ENCODE measurements around the gene TSHZ2.

TSHZ2 gene

DNA sequence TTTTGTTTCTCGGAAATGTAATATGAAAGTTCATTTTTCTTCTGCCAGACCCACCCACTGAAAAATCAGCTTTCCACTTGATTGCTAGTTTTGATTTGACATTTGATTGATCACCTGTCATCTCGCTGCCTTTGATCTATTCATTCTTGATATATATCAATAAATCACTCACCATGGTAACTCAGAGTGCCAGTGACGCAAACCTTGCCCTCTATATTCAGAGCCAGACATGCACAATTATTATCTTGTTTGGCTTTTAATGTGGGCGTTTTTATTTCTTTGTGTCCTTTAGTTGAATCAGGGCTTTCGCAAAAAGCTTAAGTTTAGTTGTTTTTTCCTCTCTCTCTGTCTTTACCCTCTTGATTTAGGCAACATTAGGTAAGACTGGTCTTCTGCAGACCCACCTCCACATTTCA is 2.0 kb downstream of the TSHZ2 start:
- H3K9me3 Mint-ChIP-seq, result no peaks in the 10 kb centered on the region
- peaks cover 37% of the 10 kb centered on the region for H3K27me3 Mint-ChIP-seq
- no peak overlapping the region for H3K4me3 Mint-ChIP-seq
- no peaks in the 10 kb centered on the region for H3K36me3 Mint-ChIP-seq (ENCODE audit: low read depth)
- H3K4me1 Mint-ChIP-seq (ENCODE audit: low read depth), result no peaks in the 10 kb centered on the region
- intact Hi-C loops (cut with micrococcal nuclease), result no loop called here
- no peak overlapping the region for H3K27ac Mint-ChIP-seq

DNA sequence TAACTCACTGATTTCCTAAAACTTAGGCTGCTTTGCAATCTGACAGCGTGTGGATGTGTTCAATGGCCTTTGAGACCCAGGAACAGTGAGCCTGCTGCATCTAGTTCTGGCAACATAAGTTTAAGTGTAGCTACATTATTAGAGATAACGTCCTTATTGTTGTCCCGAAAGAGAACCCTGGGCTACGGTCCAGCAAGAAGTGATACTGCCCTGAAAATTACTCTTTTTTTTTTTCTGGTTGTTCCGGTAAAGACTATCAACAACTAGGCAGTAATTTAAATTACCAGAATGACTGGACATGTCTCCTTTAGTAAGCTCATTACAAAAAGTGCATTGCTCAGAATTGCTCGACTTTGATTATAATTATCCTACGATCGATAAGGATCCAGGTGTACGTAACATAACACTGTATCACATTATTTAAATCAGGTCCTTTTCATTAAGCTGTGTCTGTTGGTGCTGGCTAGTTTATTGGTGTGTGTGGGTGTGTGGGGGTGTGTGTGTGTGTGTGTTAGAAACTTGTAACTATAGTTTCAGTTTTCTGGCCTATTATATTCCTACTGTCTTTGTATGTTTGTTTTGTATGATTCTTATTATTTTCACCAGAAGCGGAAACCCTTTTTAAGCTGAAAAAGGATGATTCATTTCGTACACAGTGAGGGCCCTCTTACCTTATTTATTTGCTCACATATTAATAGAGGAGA is 3.0 kb downstream of the TSHZ2 start:
- intact Hi-C loops (cut with micrococcal nuclease), result no loop called here
- Mint-ChIP-seq H3K27ac (no peak overlapping the region), H3K27me3 (peaks cover 34% of the 10 kb centered on the region)

DNA sequence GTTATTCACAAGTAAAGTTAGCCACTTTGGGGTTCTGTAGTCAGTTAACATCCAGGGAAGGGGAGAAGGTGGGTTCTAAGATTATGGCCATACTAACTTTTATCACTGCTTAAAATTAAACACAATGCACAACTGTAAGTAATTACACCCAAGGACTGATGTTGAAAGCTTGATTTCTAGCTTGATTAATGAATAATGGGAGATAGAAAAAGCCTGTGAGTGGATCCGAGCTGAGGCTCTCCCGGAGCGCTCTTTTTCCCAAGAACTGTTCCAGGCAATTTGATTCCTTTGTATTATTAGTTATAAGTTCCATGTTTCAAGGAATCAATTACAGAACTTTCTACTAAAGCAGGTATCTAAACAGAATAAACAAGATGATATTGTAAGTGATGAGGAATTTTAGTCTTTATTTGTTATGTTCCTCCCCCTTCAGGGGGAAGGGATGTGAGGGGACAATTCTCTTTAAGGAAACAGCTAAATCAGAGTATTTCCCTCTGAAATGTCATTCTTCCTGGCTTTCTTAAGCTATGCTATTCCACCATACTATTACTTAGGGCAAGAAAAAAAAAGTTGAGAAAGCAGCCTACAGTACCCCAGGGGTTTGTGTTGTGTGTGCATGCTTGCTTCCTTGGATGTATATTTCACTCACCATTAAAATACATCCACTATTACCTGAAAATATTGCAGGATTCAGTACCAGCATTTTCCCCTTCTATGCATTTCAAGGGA is 3.8 kb downstream of the TSHZ2 start:
- intact Hi-C loops (cut with micrococcal nuclease), result no loop called here
- H3K27ac Mint-ChIP-seq, result no peak overlapping the region
- H3K27me3 Mint-ChIP-seq, result peaks cover 34% of the 10 kb centered on the region
- H3K4me1 Mint-ChIP-seq (ENCODE audit: low read depth), result no peaks in the 10 kb centered on the region
- no peak overlapping the region for H3K4me3 Mint-ChIP-seq
- H3K9me3 Mint-ChIP-seq, result no peaks in the 10 kb centered on the region
- no peaks in the 10 kb centered on the region for H3K36me3 Mint-ChIP-seq (ENCODE audit: low read depth)

More for the DNA sequence above, 3.0 kb downstream of the TSHZ2 start:
- no peaks in the 10 kb centered on the region for H3K4me1 Mint-ChIP-seq (ENCODE audit: low read depth)
- no peaks in the 10 kb centered on the region for H3K9me3 Mint-ChIP-seq
- H3K4me3 Mint-ChIP-seq, result no peak overlapping the region
- H3K36me3 Mint-ChIP-seq (ENCODE audit: low read depth), result no peaks in the 10 kb centered on the region

DNA sequence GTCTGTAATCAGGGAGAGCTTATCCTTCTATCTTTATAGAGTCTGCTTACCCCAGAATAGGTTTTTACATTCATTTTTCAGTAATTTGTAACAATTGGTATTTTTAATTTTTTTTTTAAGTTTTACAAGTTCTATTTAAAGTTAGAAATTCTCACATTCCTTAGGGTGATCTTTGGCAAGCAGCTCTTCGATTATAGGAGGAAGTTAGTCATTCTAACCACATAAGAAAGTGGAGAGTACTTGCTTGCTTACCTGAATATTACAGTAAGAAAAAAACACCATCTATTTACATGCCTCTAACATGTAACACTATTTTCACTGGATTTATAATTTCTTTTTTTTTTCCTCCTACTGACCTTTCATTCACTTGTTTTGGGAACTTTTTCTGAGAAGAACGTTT is 6.7 kb downstream of the TSHZ2 start:
- Mint-ChIP-seq H3K27me3 (peaks cover 10% of the 10 kb centered on the region), H3K36me3 (ENCODE audit: low read depth) (no peaks in the 10 kb centered on the region), H3K4me3 (no peak overlapping the region), H3K9me3 (no peaks in the 10 kb centered on the region), H3K27ac (no peak overlapping the region), H3K4me1 (ENCODE audit: low read depth) (no peaks in the 10 kb centered on the region)
- intact Hi-C loops (cut with micrococcal nuclease), result no loop called here

GRCh38 chr20:52981051-52981450 is 8.9 kb downstream of the TSHZ2 start:
- no peaks in the 10 kb centered on the region for H3K9me3 Mint-ChIP-seq
- H3K27ac Mint-ChIP-seq, result no peak overlapping the region
- intact Hi-C loops (cut with micrococcal nuclease), result no loop called here
- H3K36me3 Mint-ChIP-seq (ENCODE audit: low read depth), result no peaks in the 10 kb centered on the region
- peaks cover 5% of the 10 kb centered on the region for H3K27me3 Mint-ChIP-seq
- H3K4me1 Mint-ChIP-seq (ENCODE audit: low read depth), result no peaks in the 10 kb centered on the region
- no peak overlapping the region for H3K4me3 Mint-ChIP-seq

DNA sequence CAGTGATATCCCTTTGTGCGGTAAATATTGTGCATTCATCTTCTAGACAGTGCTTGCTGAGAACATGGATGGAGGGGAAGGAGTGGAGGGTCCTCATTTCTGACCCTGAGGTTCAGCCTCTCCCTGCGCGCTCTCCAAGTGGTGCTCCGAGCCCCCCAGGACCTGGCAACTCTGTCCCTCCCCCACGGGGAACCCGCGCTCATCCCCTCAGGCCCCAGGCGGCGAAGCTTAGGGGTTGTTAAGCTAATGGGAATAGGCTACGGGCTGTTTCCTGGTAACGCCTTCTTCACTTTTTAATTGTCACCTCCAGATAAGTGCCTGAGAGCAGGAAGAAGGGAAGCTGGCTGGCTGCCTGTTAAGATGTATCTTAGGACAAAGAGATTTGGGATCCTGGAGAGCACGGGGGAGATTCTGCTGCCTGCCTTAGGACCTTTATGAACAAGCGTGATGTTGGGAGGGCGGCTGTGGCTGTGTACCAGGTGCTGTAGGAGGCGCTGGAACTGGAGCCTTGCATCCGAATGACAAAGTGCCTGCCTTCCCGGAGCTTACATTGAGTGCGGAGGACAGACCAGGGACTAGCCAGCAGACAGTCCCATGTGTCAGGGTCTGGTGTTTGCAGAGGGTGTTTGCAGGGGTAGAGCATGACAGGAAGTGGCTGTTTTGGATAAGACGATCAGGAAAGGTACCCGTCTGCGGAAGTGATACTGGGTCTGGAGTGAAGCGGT is 11.7 kb downstream of the TSHZ2 start:
- Mint-ChIP-seq H3K36me3 (ENCODE audit: low read depth) (no peaks in the 10 kb centered on the region), H3K9me3 (no peaks in the 10 kb centered on the region), H3K27ac (no peak overlapping the region), H3K4me3 (no peak overlapping the region), H3K4me1 (ENCODE audit: low read depth) (no peaks in the 10 kb centered on the region), H3K27me3 (peaks cover 5% of the 10 kb centered on the region)
- intact Hi-C loops (cut with micrococcal nuclease), result no loop called here

DNA sequence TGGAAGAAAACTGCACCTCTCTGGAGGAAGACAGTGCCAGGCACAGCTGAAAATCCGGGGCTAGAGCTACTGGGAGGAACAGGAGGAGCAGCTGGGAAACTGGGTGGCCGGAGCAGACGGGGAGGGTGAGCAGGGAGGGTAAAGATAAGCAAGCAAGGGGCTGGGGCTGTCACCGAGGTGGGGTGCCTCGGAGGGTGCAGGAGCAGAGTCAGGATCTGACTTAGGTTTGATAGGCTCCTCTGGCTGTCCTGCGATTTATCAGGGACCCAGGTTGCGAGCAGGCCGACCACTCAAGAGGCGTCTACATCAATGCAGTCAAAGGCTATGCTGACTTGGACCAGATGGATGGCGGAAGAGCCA is 12.3 kb downstream of the TSHZ2 start:
- Mint-ChIP-seq H3K4me3 (no peak overlapping the region), H3K9me3 (no peaks in the 10 kb centered on the region), H3K4me1 (ENCODE audit: low read depth) (no peaks in the 10 kb centered on the region), H3K27ac (no peak overlapping the region), H3K36me3 (ENCODE audit: low read depth) (no peaks in the 10 kb centered on the region), H3K27me3 (peaks cover 5% of the 10 kb centered on the region)
- intact Hi-C loops (cut with micrococcal nuclease), result no loop called here

DNA sequence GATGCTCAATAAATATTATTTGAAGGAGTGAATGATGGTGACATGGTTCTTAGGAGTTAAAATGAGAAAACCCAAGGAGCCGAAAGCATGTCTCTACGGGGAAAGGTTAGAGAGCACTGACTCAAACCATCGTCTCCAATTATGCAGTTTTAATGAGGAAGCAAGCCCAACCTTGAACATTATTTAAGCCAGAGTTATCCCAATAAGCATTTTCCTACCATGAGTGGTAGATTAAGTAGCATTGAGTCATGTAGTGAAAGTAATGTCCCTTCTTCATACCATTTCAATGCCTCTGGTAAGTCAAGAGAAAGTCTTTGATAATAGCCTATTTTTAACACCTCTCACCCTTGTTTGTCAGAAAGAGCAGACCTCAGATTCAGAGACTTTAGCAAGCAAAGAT is 13.5 kb downstream of the TSHZ2 start:
- H3K27me3 Mint-ChIP-seq, result peaks cover 5% of the 10 kb centered on the region
- H3K36me3 Mint-ChIP-seq (ENCODE audit: low read depth), result no peaks in the 10 kb centered on the region
- no peaks in the 10 kb centered on the region for H3K9me3 Mint-ChIP-seq
- H3K4me3 Mint-ChIP-seq, result no peak overlapping the region
- no peak overlapping the region for H3K27ac Mint-ChIP-seq
- no peaks in the 10 kb centered on the region for H3K4me1 Mint-ChIP-seq (ENCODE audit: low read depth)
- intact Hi-C loops (cut with micrococcal nuclease), result no loop called here

DNA sequence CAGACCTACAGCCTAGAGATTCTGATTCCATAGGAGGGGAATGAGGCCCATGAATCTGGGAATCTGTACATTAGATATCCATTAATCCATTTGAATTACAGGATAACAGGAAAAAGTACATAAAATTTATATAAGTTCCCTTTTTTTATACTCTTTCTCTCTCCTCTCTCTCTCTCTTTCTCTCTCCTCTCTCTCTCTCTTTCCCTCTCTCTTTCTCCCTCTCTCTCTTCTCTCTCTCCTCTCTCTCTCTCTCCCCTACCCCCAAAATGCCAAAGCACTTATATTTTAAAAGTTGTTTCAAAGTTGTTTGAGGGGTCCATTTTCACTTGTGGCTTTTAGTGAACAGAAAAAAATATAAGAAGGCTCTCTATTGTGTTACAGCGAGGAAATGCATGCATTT is 15.1 kb downstream of the TSHZ2 start:
- H3K27ac Mint-ChIP-seq, result no peak overlapping the region
- no peaks in the 10 kb centered on the region for H3K36me3 Mint-ChIP-seq (ENCODE audit: low read depth)
- no peaks in the 10 kb centered on the region for H3K9me3 Mint-ChIP-seq
- H3K4me1 Mint-ChIP-seq (ENCODE audit: low read depth), result no peaks in the 10 kb centered on the region
- intact Hi-C loops (cut with micrococcal nuclease), result no loop called here
- H3K27me3 Mint-ChIP-seq, result peaks cover 5% of the 10 kb centered on the region
- no peak overlapping the region for H3K4me3 Mint-ChIP-seq

DNA sequence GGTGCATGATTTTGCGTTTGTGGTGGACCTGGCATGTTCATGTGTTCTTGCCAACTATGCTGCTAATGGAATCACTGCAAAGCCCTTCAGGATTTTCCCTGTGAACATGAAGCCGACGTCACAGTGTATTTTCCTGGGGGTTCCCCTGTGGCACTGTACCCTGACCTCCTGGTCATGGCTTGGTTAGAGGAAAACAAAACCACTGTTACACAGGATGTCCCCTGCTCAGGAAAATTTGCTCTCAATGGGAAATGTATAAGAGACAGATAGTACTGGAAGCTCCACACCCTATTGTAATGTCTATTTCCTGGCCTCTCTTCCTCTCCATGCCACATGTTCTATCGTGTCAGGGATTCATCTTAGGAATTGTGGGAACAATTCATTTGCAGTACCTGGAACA is 19.7 kb downstream of the TSHZ2 start:
- intact Hi-C loops (cut with micrococcal nuclease), result no loop called here
- Mint-ChIP-seq H3K27me3 (no peaks in the 10 kb centered on the region), H3K4me3 (no peak overlapping the region), H3K36me3 (ENCODE audit: low read depth) (no peaks in the 10 kb centered on the region), H3K4me1 (ENCODE audit: low read depth) (no peaks in the 10 kb centered on the region), H3K27ac (no peak overlapping the region), H3K9me3 (no peaks in the 10 kb centered on the region)

- intact Hi-C loops (cut with micrococcal nuclease), result no loop called here
- Mint-ChIP-seq H3K4me1 (ENCODE audit: low read depth) (no peaks in the 10 kb centered on the region), H3K36me3 (ENCODE audit: low read depth) (no peaks in the 10 kb centered on the region), H3K4me3 (no peak overlapping the region), H3K27me3 (no peaks in the 10 kb centered on the region), H3K27ac (no peak overlapping the region), H3K9me3 (no peaks in the 10 kb centered on the region)
Observed at GRCh38 chr20:52992632-52993031, 20.5 kb downstream of the TSHZ2 start.

GRCh38 chr20:52993076-52993475 is 20.9 kb downstream of the TSHZ2 start:
- no peaks in the 10 kb centered on the region for H3K36me3 Mint-ChIP-seq (ENCODE audit: low read depth)
- H3K27ac Mint-ChIP-seq, result no peak overlapping the region
- intact Hi-C loops (cut with micrococcal nuclease), result no loop called here
- no peaks in the 10 kb centered on the region for H3K9me3 Mint-ChIP-seq
- H3K27me3 Mint-ChIP-seq, result no peaks in the 10 kb centered on the region
- no peaks in the 10 kb centered on the region for H3K4me1 Mint-ChIP-seq (ENCODE audit: low read depth)
- no peak overlapping the region for H3K4me3 Mint-ChIP-seq

DNA sequence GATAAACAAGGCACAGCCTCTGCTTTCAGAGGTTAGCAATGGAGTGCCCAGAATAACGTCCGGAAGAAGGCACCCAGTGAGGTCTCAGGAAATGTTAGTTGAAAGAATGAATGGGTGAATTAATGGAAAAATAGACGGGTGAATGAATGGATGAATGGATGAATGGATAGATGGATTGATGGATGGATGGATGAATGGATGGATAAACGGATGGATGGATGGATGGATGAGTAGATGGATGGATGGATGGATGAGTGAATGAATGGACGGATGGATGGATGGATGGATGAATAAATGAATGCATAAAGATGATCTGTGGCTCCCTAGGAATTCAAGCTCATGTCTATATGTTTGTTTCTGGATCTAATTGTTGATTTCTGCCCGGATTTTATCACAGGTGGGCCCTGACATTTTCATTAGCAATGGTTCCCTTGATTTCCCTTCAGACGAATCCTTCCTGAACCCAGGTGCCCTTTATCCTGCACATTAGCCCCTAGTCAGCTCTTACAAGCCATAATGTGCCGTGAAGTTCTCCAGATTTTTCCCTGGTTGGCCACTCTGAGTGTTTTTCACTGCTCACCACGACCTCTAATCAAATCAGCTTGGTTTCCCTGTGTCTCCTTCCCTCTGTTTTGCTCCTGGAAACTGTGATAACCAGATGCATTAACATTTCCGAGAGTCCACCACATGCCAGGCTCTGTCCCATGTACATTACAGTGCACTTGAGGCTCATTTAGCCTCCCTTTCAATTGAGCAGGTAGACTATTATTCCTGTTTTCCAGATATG is 22.2 kb downstream of the TSHZ2 start:
- intact Hi-C loops (cut with micrococcal nuclease), result no loop called here
- no peaks in the 10 kb centered on the region for H3K4me1 Mint-ChIP-seq (ENCODE audit: low read depth)
- H3K27me3 Mint-ChIP-seq, result no peaks in the 10 kb centered on the region
- H3K36me3 Mint-ChIP-seq (ENCODE audit: low read depth), result no peaks in the 10 kb centered on the region
- H3K4me3 Mint-ChIP-seq, result no peak overlapping the region
- no peak overlapping the region for H3K27ac Mint-ChIP-seq
- H3K9me3 Mint-ChIP-seq, result no peaks in the 10 kb centered on the region

GRCh38 chr20:52996130-52996529 is 24.0 kb downstream of the TSHZ2 start:
- intact Hi-C loops (cut with micrococcal nuclease), result no loop called here
- no peaks in the 10 kb centered on the region for H3K4me1 Mint-ChIP-seq (ENCODE audit: low read depth)

More at GRCh38 chr20:52996130-52996529, 24.0 kb downstream of the TSHZ2 start:
- no peak overlapping the region for H3K4me3 Mint-ChIP-seq
- H3K27ac Mint-ChIP-seq, result no peak overlapping the region
- no peaks in the 10 kb centered on the region for H3K9me3 Mint-ChIP-seq
- no peaks in the 10 kb centered on the region for H3K27me3 Mint-ChIP-seq
- no peaks in the 10 kb centered on the region for H3K36me3 Mint-ChIP-seq (ENCODE audit: low read depth)
